OCI-M2 (cell line): ENCODE results near the gene DBF4B.
"Not testable (repeated sequence)": the region's sequence is repeated elsewhere in the genome, so short reads cannot be mapped to it uniquely, and the experiment has no call there.

Experiments used
- DNase-seq: peaks from one replicate; lab custom pipeline; 2025; ENCODE audit not compliant: unreplicated experiment; lab: John Stamatoyannopoulos, UW

The DBF4B gene

GRCh38 chr17:44708401-44709263 lies at the start of gene DBF4B:
Gene DBF4B, plus strand, starts transcription at chr17:44708665. Its CDS starts 156 bp downstream, at chr17:44708821.
- DNase-seq, result peak; percentile 43

- DNase-seq, result no peak
These were observed 46.6 kb upstream of the DBF4B start for GRCh38 chr17:44661835-44662234.

- no peak for DNase-seq
These were observed 45.4 kb upstream of the DBF4B start for GRCh38 chr17:44663095-44663494.

- DNase-seq, result no peak
These were observed 43.6 kb upstream of the DBF4B start for GRCh38 chr17:44664867-44665266.

- no peak for DNase-seq
These were observed 42.5 kb upstream of the DBF4B start for GRCh38 chr17:44666006-44666405.

- DNase-seq, result peak; percentile 6
These were observed 35.9 kb upstream of the DBF4B start for GRCh38 chr17:44672479-44673093.

GRCh38 chr17:44673893-44674292 lies 34.6 kb upstream of the DBF4B start:
- no peak for DNase-seq

GRCh38 chr17:44677136-44677535 lies 31.3 kb upstream of the DBF4B start:
- DNase-seq, result no peak

- DNase-seq, result not testable (repeated sequence)
These were observed 25.2 kb upstream of the DBF4B start for GRCh38 chr17:44683303-44683702.

- no peak for DNase-seq
These were observed 20.7 kb upstream of the DBF4B start for GRCh38 chr17:44687756-44688155.

- DNase-seq, result no peak
These were observed 20.3 kb upstream of the DBF4B start for GRCh38 chr17:44688200-44688599.

GRCh38 chr17:44688675-44689476 lies 19.6 kb upstream of the DBF4B start:
- DNase-seq, result no peak

GRCh38 chr17:44689477-44690217 lies 18.8 kb upstream of the DBF4B start, which contains the start of gene CCDC43:
Gene CCDC43, minus strand, starts transcription at chr17:44689776. Its CDS starts 23 bp downstream, at chr17:44689753.
- peak; percentile 38 for DNase-seq

GRCh38 chr17:44690746-44691306 lies 17.6 kb upstream of the DBF4B start:
- DNase-seq, result not testable (repeated sequence)

- no peak for DNase-seq
These were observed 14.9 kb upstream of the DBF4B start for GRCh38 chr17:44693609-44694008.

- not testable (repeated sequence) for DNase-seq
These were observed 8.2 kb upstream of the DBF4B start for GRCh38 chr17:44700288-44700687.

GRCh38 chr17:44707755-44708400 lies 587 bp upstream of the DBF4B start:
- no peak for DNase-seq

GRCh38 chr17:44719444-44719843 lies 11.0 kb downstream of the DBF4B start:
- DNase-seq, result no peak

- no peak for DNase-seq
These were observed 13.8 kb downstream of the DBF4B start for GRCh38 chr17:44722254-44722653.

- DNase-seq, result not testable (repeated sequence)
These were observed 17.7 kb downstream of the DBF4B start for GRCh38 chr17:44726121-44726520.
